Adrenal gland (tissue), 12 donors: ENCODE data around the gene MOB1B. TPM values are rescaled to one million over a fixed set of nuclear protein-coding genes. Genes with fewer than 3 reads are reported as not detected.

Experiments
- DNase-seq, 7 donors: peaks; one replicate each; pipeline ENCODE4 v3.0.0-alpha.2; 2019 to 2020
- H3K27ac ChIP-seq, 5 donors: fragments of 200-600 bp; sonication (generic) in 4 of 5; 1 replicate in 3 of 5; 2 replicates in 2 of 5; pipeline versions ENCODE4 v1.5.1 to v1.8.0; 2016 to 2020; ENCODE audit warnings: mild to moderate bottlenecking in 1 of 5
- H3K27me3 ChIP-seq: fragments of 200-600 bp; 2 replicates; pipeline ENCODE4 v1.8.0; 2021
- H3K36me3 ChIP-seq, 2 donors: fragments of 200-600 bp; replicated peaks in 1 of 2; 1 replicate in 1 of 2; 2 replicates in 1 of 2; pipeline versions ENCODE4 v1.5.1 to v1.8.0; 2018 to 2022
- H3K4me1 ChIP-seq, 2 donors: fragments of 200-600 bp; replicated peaks in 1 of 2; 1 replicate in 1 of 2; 2 replicates in 1 of 2; pipeline versions ENCODE4 v1.5.1 to v1.8.0; 2018 to 2021
- H3K4me3 ChIP-seq, 4 donors: fragments of 200-600 bp; sonication (generic) in 3 of 4; one replicate each; pipeline ENCODE4 v1.5.1; 2016 to 2018
- H3K9me3 ChIP-seq, 3 donors: fragments of 200-600 bp; sonication (generic) in 1 of 3; replicated peaks in 1 of 3; 1 replicate in 2 of 3; 2 replicates in 1 of 3; pipeline versions ENCODE4 v1.5.1 to v1.8.0; 2016 to 2021
- POLR2A ChIP-seq, 2 donors: fragments of 450-650 bp; IDR thresholded peaks; one replicate each; pipeline ENCODE4 v1.6.1; 2017; ENCODE audit warnings: antibody characterized with exemption in 2 of 2, mild to moderate bottlenecking in 2 of 2, moderate library complexity in 1 of 2
- WGBS, 4 donors: extraction: QIAGEN DNeasy Blood & Tissue Kit in 2 of 4; methylation state at CpG; one replicate each; pipeline versions ENCODE4 v1.1.5 to v1.1.7; 2013 to 2017; 5-methylcytosine and 5-hydroxymethylcytosine counted together
- intact Hi-C, 2 donors: fragments of 100-400 bp; cut with DNase I; formaldehyde crosslinking; loops; one replicate each; pipeline versions ENCODE4 v1.14.1 to v1.15.0; 2022 to 2023
- polyA plus RNA-seq, 3 donors: library from polyadenylated mRNA; stranded (reverse); fragments of 200-250 nt in 2 of 3; fragments of 350-450 nt in 1 of 3; fragmentation: Illumina TruSeq in 1 of 3; extraction: RNeasy Lipid Tissue Mini Kit (QIAGEN cat#74804) in 1 of 3; gene quantifications; one replicate each; pipeline ENCODE4 v1.2.3, GENCODE V29; 2013 to 2014
- total RNA-seq, 9 donors: library from RNA; depleted of rRNA in 4 of 9; stranded (reverse); fragments of >200 nt in 4 of 9; fragments of 120-200 nt in 1 of 9; fragmentation: NEBNext Ultra II Directional in 1 of 9; extraction: Animal tissue kit (Norgen Biotek cat#: 25700) in 1 of 9; gene quantifications; one replicate each; pipeline versions ENCODE4 v1.1.0 to v1.2.4, GENCODE V29; 2013 to 2023
- TF ChIP-seq, protein P1 (sequence below), 6 experiments: fragments of 450-650 bp in 4 of 6; fragments of 200-600 bp in 2 of 6; sonication (generic) in 1 of 6; IDR thresholded peaks; 1 replicate in 5 of 6; 2 replicates in 1 of 6; pipeline versions ENCODE4 v1.5.1 to v1.8.0; 2016 to 2021; ENCODE audit warnings: antibody characterized with exemption in 6 of 6, mild to moderate bottlenecking in 2 of 6, moderate library complexity in 1 of 6
- donor health status: healthy with polysubstance abuse.
- donor health status: Bipolar disorder and iron deficiency.
- donor health status: DM: yes; HTN: yes; CAD: no.
- donor health status: DM: no; HTN: no; CAD: no.
- donor health status: DM: no; HTN: no; CAD: no.
- donor health status: DM: yes; HTN: yes; CAD: no.

The MOB1B gene
- total and polyA plus RNA-seq, 12 donors = 3.5 to 25.4 (median 14.5) TPM

DNA sequence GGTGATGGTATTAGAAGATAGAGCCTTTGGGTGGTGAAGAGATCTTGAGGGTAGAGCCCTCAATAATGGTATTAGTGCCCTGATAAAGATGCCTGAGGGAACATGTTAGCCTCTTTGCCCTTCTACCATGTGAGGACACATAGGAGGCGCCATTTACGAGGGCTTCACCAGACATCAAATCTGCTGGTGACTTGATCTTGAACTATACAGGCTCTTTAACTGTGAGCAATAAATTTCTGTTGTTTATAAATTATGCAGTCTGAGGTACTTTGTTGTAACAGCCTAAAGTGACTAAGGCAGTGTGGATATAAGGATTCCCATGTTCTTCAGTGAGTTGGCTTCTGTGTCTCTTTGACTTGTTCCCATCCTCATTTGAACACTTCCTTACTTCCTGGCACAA is 11.8 kb downstream of the MOB1B start:
- Histone ChIP-seq H3K4me1 (peaks cover 15 to 16% of the 10 kb centered on the region in 2 donors), H3K4me3 (no peak overlapping the region), H3K27me3 (no peaks in the 10 kb centered on the region), H3K27ac (no peak overlapping the region), H3K36me3 (no peaks in the 10 kb centered on the region), H3K9me3 (no peaks in the 10 kb centered on the region)
- TF ChIP-seq POLR2A (IDR thresholded peaks at IDR 0.05) = no peak
- TF ChIP-seq, protein P1, sequence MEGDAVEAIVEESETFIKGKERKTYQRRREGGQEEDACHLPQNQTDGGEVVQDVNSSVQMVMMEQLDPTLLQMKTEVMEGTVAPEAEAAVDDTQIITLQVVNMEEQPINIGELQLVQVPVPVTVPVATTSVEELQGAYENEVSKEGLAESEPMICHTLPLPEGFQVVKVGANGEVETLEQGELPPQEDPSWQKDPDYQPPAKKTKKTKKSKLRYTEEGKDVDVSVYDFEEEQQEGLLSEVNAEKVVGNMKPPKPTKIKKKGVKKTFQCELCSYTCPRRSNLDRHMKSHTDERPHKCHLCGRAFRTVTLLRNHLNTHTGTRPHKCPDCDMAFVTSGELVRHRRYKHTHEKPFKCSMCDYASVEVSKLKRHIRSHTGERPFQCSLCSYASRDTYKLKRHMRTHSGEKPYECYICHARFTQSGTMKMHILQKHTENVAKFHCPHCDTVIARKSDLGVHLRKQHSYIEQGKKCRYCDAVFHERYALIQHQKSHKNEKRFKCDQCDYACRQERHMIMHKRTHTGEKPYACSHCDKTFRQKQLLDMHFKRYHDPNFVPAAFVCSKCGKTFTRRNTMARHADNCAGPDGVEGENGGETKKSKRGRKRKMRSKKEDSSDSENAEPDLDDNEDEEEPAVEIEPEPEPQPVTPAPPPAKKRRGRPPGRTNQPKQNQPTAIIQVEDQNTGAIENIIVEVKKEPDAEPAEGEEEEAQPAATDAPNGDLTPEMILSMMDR (IDR thresholded peaks at IDR 0.05) = no peak
- WGBS, 4 donors = 95 to 100% (median 97%) methylated on average over 2 of the region's 2 CpGs
- intact Hi-C loops = no loop called here
- no peak for DNase-seq

DNA sequence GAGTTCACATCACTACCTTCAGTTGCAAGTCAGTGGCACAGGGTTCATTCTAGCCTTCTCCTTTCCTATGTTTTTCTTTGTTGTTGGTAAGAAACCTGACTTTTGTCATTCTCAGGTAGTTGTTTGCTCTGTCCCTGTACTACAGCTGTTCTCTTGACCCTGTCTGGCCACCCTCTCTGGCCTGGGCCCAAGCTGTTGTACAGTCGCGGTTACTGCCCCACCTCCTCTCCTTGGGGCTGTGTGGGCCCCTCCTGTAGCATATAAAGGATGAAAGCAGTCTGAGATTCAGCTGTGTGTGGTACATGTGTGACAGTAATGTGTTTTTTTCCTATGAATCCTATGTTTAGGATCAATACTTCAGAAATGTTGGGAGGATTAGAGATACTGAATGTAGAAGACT is 12.5 kb downstream of the MOB1B start:
- Histone ChIP-seq H3K4me1 (peaks cover 15 to 16% of the 10 kb centered on the region in 2 donors), H3K36me3 (no peaks in the 10 kb centered on the region), H3K9me3 (no peaks in the 10 kb centered on the region), H3K4me3 (no peak overlapping the region), H3K27me3 (no peaks in the 10 kb centered on the region), H3K27ac (no peak overlapping the region)
- WGBS, 4 donors = 33 to 39% (median 36%) methylated on average over 2 of the region's 2 CpGs
- intact Hi-C loops = no loop called here
- no peak for DNase-seq
- TF ChIP-seq, protein P1 (IDR thresholded peaks at IDR 0.05) = no peak
- TF ChIP-seq POLR2A (IDR thresholded peaks at IDR 0.05) = no peak

DNA sequence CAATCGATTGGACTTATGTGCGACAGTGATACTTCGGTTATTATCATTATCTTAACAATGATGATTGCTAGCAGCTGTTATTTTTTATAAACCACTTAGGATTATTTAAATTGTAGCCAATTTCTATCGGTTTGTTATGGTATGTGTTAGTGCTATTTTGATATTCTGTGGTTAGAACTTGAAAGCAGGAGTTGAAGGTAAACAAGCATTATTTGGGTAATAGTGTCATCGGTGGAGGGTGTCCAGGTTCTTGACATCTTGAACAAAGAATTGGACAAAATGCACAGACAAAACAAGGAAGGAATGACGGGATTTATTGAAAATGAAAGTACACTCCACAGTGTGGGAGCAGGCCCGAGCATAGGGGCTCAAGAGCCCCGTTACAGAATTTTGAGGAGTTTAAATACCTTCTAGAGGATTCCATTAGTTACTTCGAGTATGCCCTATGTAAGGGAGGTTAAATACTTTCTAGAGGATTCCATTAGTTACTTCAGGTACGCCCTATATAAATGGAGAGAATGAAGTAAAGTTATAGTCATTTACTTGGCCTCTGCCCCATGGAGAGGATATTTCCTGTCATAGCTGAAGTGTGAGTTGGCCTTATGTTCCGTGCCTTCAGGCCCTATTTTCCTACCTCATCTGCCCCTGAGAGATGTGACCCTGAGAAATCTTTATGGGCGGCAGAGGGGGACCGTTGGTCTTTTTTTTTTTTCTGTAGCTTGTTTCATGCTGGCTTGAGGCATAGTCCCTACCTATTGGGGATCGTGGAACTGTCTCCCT is 13.1 kb downstream of the MOB1B start:
- WGBS, 4 donors = 87 to 88% (median 87%) methylated on average over 14 of the region's 14 CpGs

DNA sequence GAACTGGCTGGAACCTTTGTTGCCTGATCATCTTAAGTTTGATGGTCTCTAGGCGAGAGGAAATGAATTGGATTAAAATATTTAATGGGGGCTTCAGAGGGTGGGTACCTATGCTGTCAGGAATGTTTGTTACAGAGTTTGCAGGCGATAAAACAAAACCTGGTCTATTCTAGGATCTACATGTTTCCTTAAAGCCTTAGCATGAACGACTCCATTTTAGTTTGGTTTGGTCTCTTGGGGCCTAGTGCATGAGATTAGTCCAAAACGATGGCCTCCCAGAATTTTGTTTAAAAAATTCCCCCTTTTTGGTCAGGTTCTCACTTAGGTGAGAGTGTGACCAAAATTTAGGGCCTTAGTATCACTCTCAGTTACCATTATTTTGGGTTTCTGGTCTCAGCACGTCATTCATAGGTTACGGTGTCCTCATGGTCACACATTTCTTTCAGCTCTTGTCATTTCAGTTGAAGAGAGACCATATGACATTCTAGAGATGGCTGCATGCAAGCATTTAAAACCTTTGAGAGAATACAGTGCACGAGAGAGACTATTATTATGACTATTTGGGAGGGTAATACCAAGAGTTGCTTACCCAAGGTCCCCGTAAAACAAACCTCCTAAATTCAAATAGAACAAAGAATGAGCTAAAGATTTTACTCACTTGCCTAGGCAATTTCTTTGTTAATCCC is 13.8 kb downstream of the MOB1B start:
- H3K27me3 ChIP-seq = no peaks in the 10 kb centered on the region
- peaks cover 15 to 16% of the 10 kb centered on the region in 2 donors for H3K4me1 ChIP-seq
- DNase-seq = no peak
- intact Hi-C loops = no loop called here
- TF ChIP-seq POLR2A (IDR thresholded peaks at IDR 0.05) = no peak
- TF ChIP-seq, protein P1 (IDR thresholded peaks at IDR 0.05) = no peak
- 80 to 95% (median 83%) methylated on average over 7 to 8 of the region's 8 CpGs for WGBS, 4 donors
- H3K9me3 ChIP-seq = no peaks in the 10 kb centered on the region
- H3K4me3 ChIP-seq = no peak overlapping the region
- no peak overlapping the region for H3K27ac ChIP-seq
- no peaks in the 10 kb centered on the region for H3K36me3 ChIP-seq

More for the DNA sequence above, 13.1 kb downstream of the MOB1B start:
- no peak for DNase-seq
- Histone ChIP-seq H3K4me3 (no peak overlapping the region), H3K9me3 (no peaks in the 10 kb centered on the region), H3K4me1 (peaks cover 15 to 16% of the 10 kb centered on the region in 2 donors), H3K27me3 (no peaks in the 10 kb centered on the region), H3K36me3 (no peaks in the 10 kb centered on the region), H3K27ac (no peak overlapping the region)
- intact Hi-C loops = no loop called here
- no peak for TF ChIP-seq POLR2A (IDR thresholded peaks at IDR 0.05)
- TF ChIP-seq, protein P1 (IDR thresholded peaks at IDR 0.05) = no peak
